Naive thymus-derived CD4-positive, alpha-beta T cell (primary cell): Measurements from ENCODE around the gene CHST2. TPM values are rescaled to one million over a fixed set of nuclear protein-coding genes. Genes with fewer than 3 reads are reported as not detected.

Experiments used
- ATAC-seq: fragments of 150-1000 bp; cut with Tn5 transposase; 2 replicates; pipeline ENCODE4 v1.10.0; 2021; ENCODE audit warnings: mild to moderate bottlenecking, moderate library complexity
- CTCF ChIA-PET: fragments of 350-600 bp; sonication (Branson Sonifier 250); formaldehyde crosslinking; loops from one replicate; lab custom pipeline; 2021; ENCODE audit warnings: antibody characterized with exemption; lab: Charles Lee
- POLR2A ChIA-PET: fragments of 350-600 bp; sonication (Branson Sonifier 250); formaldehyde crosslinking; loops from one replicate; lab custom pipeline; 2021; ENCODE audit warnings: antibody characterized with exemption, inconsistent platforms; lab: Charles Lee
- DNase-seq, 9 donors: peaks; one replicate each; pipeline versions ENCODE4 v3.0.0 to v3.0.0-alpha.2; 2020 to 2022; ENCODE audit warnings: mixed read lengths in 1 of 9
- H3K27ac ChIP-seq: one replicate; pipeline ENCODE4 v1.7.0; 2013; ENCODE audit warnings: mild to moderate bottlenecking, low read depth, low read length, moderate library complexity
- H3K27me3 ChIP-seq, 2 donors: one replicate each; pipeline ENCODE4 v1.7.0; 2013; ENCODE audit warnings: low read length in 2 of 2, mild to moderate bottlenecking in 2 of 2, moderate library complexity in 2 of 2; ENCODE audit not compliant: control insufficient read depth in 2 of 2, insufficient read depth in 2 of 2
- H3K36me3 ChIP-seq, 3 experiments: 1 replicate in 2 of 3; 2 replicates in 1 of 3; pipeline ENCODE4 v1.7.0; 2013; ENCODE audit warnings: low read length in 3 of 3, mild to moderate bottlenecking in 3 of 3, moderate library complexity in 1 of 3; ENCODE audit not compliant: insufficient read depth in 3 of 3, control insufficient read depth in 2 of 3
- H3K4me1 ChIP-seq, 2 donors: one replicate each; pipeline ENCODE4 v1.7.0; 2013; ENCODE audit warnings: low read length in 2 of 2, mild to moderate bottlenecking in 2 of 2, moderate library complexity in 1 of 2; ENCODE audit not compliant: control insufficient read depth in 2 of 2, insufficient read depth in 2 of 2
- H3K4me3 ChIP-seq: 2 replicates; pipeline ENCODE4 v1.7.0; 2013; ENCODE audit warnings: mild to moderate bottlenecking, low read length
- H3K9me3 ChIP-seq, 3 experiments: 1 replicate in 2 of 3; 2 replicates in 1 of 3; pipeline ENCODE4 v1.7.0; 2013; ENCODE audit warnings: low read length in 3 of 3; ENCODE audit not compliant: control insufficient read depth in 2 of 3
- H3K27ac Mint-ChIP-seq, 9 donors: one replicate each; pipeline ENCODE4 v1.8.0; 2020 to 2022; ENCODE audit warnings: mixed read lengths in 9 of 9, mild to moderate bottlenecking in 8 of 9, moderate library complexity in 5 of 9, inconsistent platforms in 2 of 9
- H3K27me3 Mint-ChIP-seq, 5 donors: one replicate each; pipeline ENCODE4 v1.8.0; 2021 to 2022; ENCODE audit warnings: mixed read lengths in 5 of 5, mild to moderate bottlenecking in 1 of 5
- H3K36me3 Mint-ChIP-seq, 5 donors: one replicate each; pipeline ENCODE4 v1.8.0; 2020 to 2022; ENCODE audit warnings: mixed read lengths in 5 of 5, mild to moderate bottlenecking in 3 of 5, inconsistent platforms in 1 of 5
- H3K4me1 Mint-ChIP-seq, 7 donors: one replicate each; pipeline ENCODE4 v1.8.0; 2020 to 2022; ENCODE audit warnings: mixed read lengths in 7 of 7, mild to moderate bottlenecking in 3 of 7, inconsistent platforms in 1 of 7
- H3K4me3 Mint-ChIP-seq, 10 donors: one replicate each; pipeline ENCODE4 v1.8.0; 2020 to 2022; ENCODE audit warnings: mild to moderate bottlenecking in 10 of 10, mixed read lengths in 10 of 10, moderate library complexity in 6 of 10, inconsistent platforms in 2 of 10
- H3K9me3 Mint-ChIP-seq, 11 donors: one replicate each; pipeline ENCODE4 v1.8.0; 2020 to 2022; ENCODE audit warnings: mixed read lengths in 11 of 11, mild to moderate bottlenecking in 4 of 11, inconsistent platforms in 1 of 11, moderate library complexity in 1 of 11
- intact Hi-C, 2 donors: fragments of 100-400 bp; cut with micrococcal nuclease; formaldehyde crosslinking; loops; one replicate each; pipeline ENCODE4 v1.15.1; 2023
- polyA plus RNA-seq, 2 donors: library from polyadenylated mRNA; unstranded; fragments of 300-500 nt; fragmentation: Illumina TruSeq; gene quantifications; one replicate each; pipeline ENCODE4 v1.2.3, GENCODE V29; 2021
- total RNA-seq, 6 experiments: library from RNA in 5 of 6; stranded (reverse) in 5 of 6; gene quantifications; 1 replicate in 5 of 6; 2 replicates in 1 of 6; pipeline ENCODE4 v1.2.3 and lab custom pipeline; 2021 to 2026

Gene CHST2
- total and polyA plus RNA-seq, 7 experiments from 2014 or later = 3.4 to 12.3 (median 5.6) TPM

DNA sequence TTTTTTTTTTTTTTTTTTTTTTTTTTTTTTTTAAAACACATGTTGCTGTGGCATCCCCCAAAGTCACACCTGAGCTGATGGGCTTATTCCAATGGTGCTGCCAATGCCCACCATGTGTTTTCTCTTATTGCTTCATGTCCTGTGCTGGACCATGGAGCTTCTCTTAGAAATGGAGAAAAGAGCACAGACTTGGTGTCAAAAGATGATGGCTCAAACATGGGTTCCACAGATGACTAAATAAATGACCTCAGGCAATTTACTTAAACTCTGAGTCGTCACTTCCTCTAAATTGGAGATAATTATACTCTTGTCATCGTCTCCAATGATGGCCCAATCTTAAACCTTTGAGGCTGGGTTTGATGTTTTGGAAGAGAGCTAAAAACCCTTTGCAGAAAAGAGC is 28.1 kb downstream of the CHST2 start:
- ChIA-PET CTCF (interaction anchor here (0.6 to 0.9 kb wide), 2 partner anchors 13 to 93 kb away, joined by 3 to 4 read pairs; no protein-coding TSS in a partner anchor), POLR2A (interaction anchor here (0.6 kb wide), 1 partner anchor 26 kb away, joined by 3 read pairs; no protein-coding TSS in a partner anchor)
- H3K27me3 Mint-ChIP-seq = no peaks in the 10 kb centered on the region
- Histone ChIP-seq H3K4me1 (no peaks in the 10 kb centered on the region), H3K27me3 (no peaks in the 10 kb centered on the region), H3K9me3 (no peaks in the 10 kb centered on the region), H3K27ac (no peak overlapping the region), H3K36me3 (no peaks in the 10 kb centered on the region), H3K4me3 (no peak overlapping the region)
- peaks cover 0 to 22% (median 18%) of the 10 kb centered on the region in 7 donors for H3K4me1 Mint-ChIP-seq
- H3K27ac Mint-ChIP-seq = no peak overlapping the region
- DNase-seq (no peak), ATAC-seq (no peak)
- H3K9me3 Mint-ChIP-seq = no peaks in the 10 kb centered on the region
- H3K36me3 Mint-ChIP-seq = no peaks in the 10 kb centered on the region
- H3K4me3 Mint-ChIP-seq = no peak overlapping the region
- intact Hi-C loops = no loop called here

DNA sequence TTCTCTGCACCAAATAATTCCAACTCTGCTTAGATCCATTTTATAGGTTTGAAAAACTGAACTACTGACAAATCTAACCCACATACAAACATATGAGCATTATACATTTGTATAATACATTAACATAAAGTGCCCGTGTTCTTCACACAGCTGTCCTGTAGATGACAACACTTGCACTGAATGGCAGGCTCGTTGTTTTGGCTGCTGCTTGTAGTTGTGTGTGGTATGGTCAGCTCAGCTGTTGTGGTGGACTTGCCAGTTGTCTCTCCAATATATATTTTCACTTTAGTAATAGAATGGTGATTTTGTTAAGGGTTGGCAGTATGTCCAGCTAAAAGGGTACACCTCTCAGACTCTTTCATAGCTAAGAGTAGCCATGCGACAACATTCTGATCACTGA is 30.5 kb downstream of the CHST2 start:
- ATAC-seq (no peak), DNase-seq (no peak)
- H3K36me3 Mint-ChIP-seq = peaks cover 0 to 2% (median 0%) of the 10 kb centered on the region in 5 donors
- ChIA-PET POLR2A (interaction anchor here (1.2 kb wide), 1 partner anchor 16 kb away, joined by 3 read pairs; no protein-coding TSS in a partner anchor), CTCF (no interaction called here)
- H3K27ac Mint-ChIP-seq = peak overlapping the region in 2 of 9 donors; percentile 13 to 14
- no peaks in the 10 kb centered on the region for H3K9me3 Mint-ChIP-seq
- no peaks in the 10 kb centered on the region for H3K27me3 Mint-ChIP-seq
- H3K27me3 ChIP-seq = no peaks in the 10 kb centered on the region
- intact Hi-C loops = no loop called here
- no peak overlapping the region for H3K4me3 ChIP-seq
- H3K4me1 Mint-ChIP-seq = peaks cover 0 to 45% (median 35%) of the 10 kb centered on the region in 7 donors
- H3K27ac ChIP-seq = no peak overlapping the region
- peaks cover 0 to 3% of the 10 kb centered on the region in 2 donors for H3K4me1 ChIP-seq
- no peaks in the 10 kb centered on the region for H3K9me3 ChIP-seq
- H3K36me3 ChIP-seq = no peaks in the 10 kb centered on the region
- no peak overlapping the region for H3K4me3 Mint-ChIP-seq

GRCh38 chr3:143151004-143151731 is 31.6 kb downstream of the CHST2 start:
- no peak overlapping the region for H3K4me3 Mint-ChIP-seq
- H3K27ac ChIP-seq = no peak overlapping the region
- H3K9me3 ChIP-seq = no peaks in the 10 kb centered on the region
- no peak overlapping the region for H3K4me3 ChIP-seq
- no peaks in the 10 kb centered on the region for H3K36me3 ChIP-seq
- peaks cover 0 to 45% (median 35%) of the 10 kb centered on the region in 7 donors for H3K4me1 Mint-ChIP-seq
- ChIA-PET POLR2A (interaction anchor here (1.2 kb wide), 1 partner anchor 15 kb away, joined by 3 read pairs; no protein-coding TSS in a partner anchor), CTCF (interaction anchor here (0.6 kb wide), 1 partner anchor 197 kb away, joined by 3 read pairs; no protein-coding TSS in a partner anchor)
- H3K9me3 Mint-ChIP-seq = no peaks in the 10 kb centered on the region
- intact Hi-C loops = no loop called here
- H3K27ac Mint-ChIP-seq = peak overlapping the region in 1 of 9 donors; percentile 8
- peaks cover 0 to 2% (median 0%) of the 10 kb centered on the region in 5 donors for H3K36me3 Mint-ChIP-seq
- no peaks in the 10 kb centered on the region for H3K27me3 ChIP-seq
- DNase-seq = no peak
- peaks cover 0 to 3% of the 10 kb centered on the region in 2 donors for H3K4me1 ChIP-seq
- H3K27me3 Mint-ChIP-seq = no peaks in the 10 kb centered on the region
- ATAC-seq = no peak

DNA sequence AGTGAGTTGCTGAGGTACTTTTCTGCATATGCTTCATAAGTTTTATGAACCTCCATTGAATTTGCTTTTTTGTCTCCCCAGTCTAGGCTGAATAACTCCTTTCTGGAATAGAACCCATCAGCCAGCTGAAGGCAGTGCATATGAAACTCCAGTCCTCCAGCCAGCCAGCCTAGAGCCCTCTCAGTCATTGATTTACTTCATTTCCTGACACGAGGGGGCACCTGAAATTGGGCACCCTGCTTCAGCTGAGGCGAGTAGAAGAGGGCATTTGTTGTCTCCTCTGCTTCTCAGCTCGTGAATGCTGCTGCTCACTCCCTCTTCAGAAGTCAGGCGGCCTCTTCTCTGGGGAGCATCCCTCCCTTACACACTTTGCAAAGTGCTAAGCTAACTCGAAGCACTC is 32.5 kb downstream of the CHST2 start:
- DNase-seq (no peak), ATAC-seq (no peak)
- no peaks in the 10 kb centered on the region for H3K27me3 Mint-ChIP-seq
- no peaks in the 10 kb centered on the region for H3K9me3 Mint-ChIP-seq
- peaks cover 0 to 2% (median 0%) of the 10 kb centered on the region in 5 donors for H3K36me3 Mint-ChIP-seq
- intact Hi-C loops = loop anchor here in 1 of 2 donors (1.0 kb wide), 1 partner anchor 522 kb away; no protein-coding TSS in a partner anchor
- Histone ChIP-seq H3K4me3 (no peak overlapping the region), H3K27me3 (no peaks in the 10 kb centered on the region), H3K9me3 (no peaks in the 10 kb centered on the region), H3K4me1 (peaks cover 0 to 3% of the 10 kb centered on the region in 2 donors), H3K36me3 (no peaks in the 10 kb centered on the region), H3K27ac (no peak overlapping the region)
- POLR2A ChIA-PET = no interaction called here
- H3K4me3 Mint-ChIP-seq = peak overlapping the region in 2 of 10 donors; percentile 14 to 18
- CTCF ChIA-PET = no interaction called here
- H3K4me1 Mint-ChIP-seq = peaks cover 0 to 45% (median 35%) of the 10 kb centered on the region in 7 donors
- H3K27ac Mint-ChIP-seq = peak overlapping the region in 4 of 9 donors; percentile 26 to 70 (median 50)

GRCh38 chr3:143155756-143156155 is 36.2 kb downstream of the CHST2 start:
- H3K36me3 Mint-ChIP-seq = peaks cover 0 to 3% (median 0%) of the 10 kb centered on the region in 5 donors
- ChIA-PET POLR2A (interaction anchor here (1.6 kb wide), 1 partner anchor 15 kb away, joined by 3 read pairs; no protein-coding TSS in a partner anchor), CTCF (no interaction called here)
- peaks cover 0 to 3% of the 10 kb centered on the region in 2 donors for H3K4me1 ChIP-seq
- H3K27ac ChIP-seq = no peak overlapping the region
- H3K27me3 Mint-ChIP-seq = no peaks in the 10 kb centered on the region
- peak overlapping the region in 1 of 9 donors; percentile 13 for H3K27ac Mint-ChIP-seq
- no peaks in the 10 kb centered on the region for H3K9me3 Mint-ChIP-seq
- H3K4me3 Mint-ChIP-seq = no peak overlapping the region
- no peaks in the 10 kb centered on the region for H3K9me3 ChIP-seq
- no peak for ATAC-seq
- H3K4me1 Mint-ChIP-seq = peaks cover 0 to 47% (median 36%) of the 10 kb centered on the region in 7 donors
- H3K36me3 ChIP-seq = no peaks in the 10 kb centered on the region
- no peak overlapping the region for H3K4me3 ChIP-seq
- intact Hi-C loops = loop anchor here in 1 of 2 donors (1.0 kb wide), 1 partner anchor 9 kb away; no protein-coding TSS in a partner anchor
- DNase-seq = no peak
- no peaks in the 10 kb centered on the region for H3K27me3 ChIP-seq

DNA sequence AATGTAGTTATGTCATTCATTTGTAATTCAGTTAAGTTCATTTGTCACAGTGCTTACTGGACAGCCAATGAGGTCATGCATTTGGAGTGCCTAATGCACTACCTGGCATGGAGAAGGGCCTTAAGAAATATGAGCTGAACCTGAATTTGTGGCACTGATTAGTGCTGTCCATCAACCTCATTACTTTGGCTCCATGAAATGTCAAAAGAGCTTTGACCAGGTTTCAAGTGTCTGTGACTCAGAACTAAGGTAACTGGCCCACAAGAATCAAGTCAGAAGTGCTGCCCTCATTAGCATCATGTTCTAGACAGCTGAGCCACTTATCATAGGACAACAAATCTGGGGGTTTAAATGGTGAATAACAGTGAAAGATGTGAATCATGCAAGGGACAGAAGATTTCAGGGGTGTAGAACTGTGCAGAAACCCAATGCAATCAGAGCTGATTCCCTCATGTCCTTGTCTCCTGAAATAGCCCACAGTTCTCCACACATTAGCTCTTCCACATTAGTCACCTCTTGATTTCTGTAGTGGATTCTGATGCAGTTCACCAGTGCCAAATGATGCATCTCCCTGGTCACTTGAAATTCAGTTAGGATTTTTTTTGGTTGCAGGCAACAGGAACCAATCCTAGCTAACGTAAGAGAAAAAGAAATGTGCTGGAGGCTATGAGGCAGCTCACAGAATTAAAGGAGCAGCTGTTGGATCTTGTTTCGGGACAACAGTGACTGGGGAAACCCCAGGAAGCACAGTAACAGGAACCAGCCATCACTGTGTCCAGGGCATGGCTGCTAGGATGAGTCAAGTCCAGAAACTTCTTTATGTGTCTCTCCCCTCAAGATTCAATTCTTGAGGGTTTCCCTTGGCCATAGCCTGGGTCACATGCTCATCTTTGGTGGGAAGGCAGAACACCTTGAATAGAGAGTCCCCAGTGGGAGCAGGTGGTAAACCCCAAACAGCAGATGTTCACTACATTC is 38.7 kb downstream of the CHST2 start:
- ATAC-seq = peak; percentile 52
- DNase-seq = no peak
- H3K27ac ChIP-seq = no peak overlapping the region
- peaks cover 0 to 5% of the 10 kb centered on the region in 2 donors for H3K4me1 ChIP-seq
- Mint-ChIP-seq H3K27ac (no peak overlapping the region), H3K36me3 (peaks cover 0 to 4% (median 0%) of the 10 kb centered on the region in 5 donors), H3K4me3 (no peak overlapping the region), H3K9me3 (no peaks in the 10 kb centered on the region), H3K27me3 (no peaks in the 10 kb centered on the region), H3K4me1 (peaks cover 11 to 34% (median 25%) of the 10 kb centered on the region in 7 donors)
- no peaks in the 10 kb centered on the region for H3K27me3 ChIP-seq
- no peak overlapping the region for H3K4me3 ChIP-seq
- ChIA-PET POLR2A (interaction anchor here (1.7 kb wide), 1 partner anchor 9 kb away, joined by 4 read pairs; no protein-coding TSS in a partner anchor), CTCF (no interaction called here)
- intact Hi-C loops = no loop called here
- no peaks in the 10 kb centered on the region for H3K36me3 ChIP-seq
- H3K9me3 ChIP-seq = no peaks in the 10 kb centered on the region
